PFSK-1 (cell line): ENCODE results near the gene NEB.

Experiments used
- FOXP2 ChIP-seq: optimal IDR thresholded peaks from 2 replicates; pipeline ENCODE3; 2011; ENCODE audit warnings: borderline replicate concordance, control low read depth, inconsistent platforms; ENCODE audit not compliant: insufficient read depth; ENCODE audit errors: extremely low read length, extremely low read depth
- POLR2AphosphoS5 ChIP-seq: IDR thresholded peaks from 2 replicates; pipeline ENCODE4 v1.6.1; 2012; ENCODE audit warnings: low read depth, mild to moderate bottlenecking, control low read depth, low read length, moderate library complexity
- REST ChIP-seq, 2 experiments: IDR thresholded peaks; 2 replicates each; pipeline versions ENCODE4 v1.6.1 to v1.8.0; 2011 to 2012; ENCODE audit warnings: low read depth in 2 of 2, low read length in 2 of 2, control low read depth in 1 of 2, inconsistent platforms in 1 of 2, mild to moderate bottlenecking in 1 of 2, moderate library complexity in 1 of 2; ENCODE audit not compliant: insufficient read depth in 1 of 2
- SIN3A ChIP-seq: IDR thresholded peaks from 2 replicates; pipeline ENCODE4 v1.6.1; 2012; ENCODE audit warnings: mild to moderate bottlenecking, low read length, moderate library complexity, borderline replicate concordance; ENCODE audit not compliant: insufficient read depth
- TAF1 ChIP-seq: IDR thresholded peaks from 2 replicates; pipeline ENCODE4 v1.6.1; 2012; ENCODE audit warnings: low read length, control low read depth, borderline replicate concordance; ENCODE audit not compliant: insufficient read depth

NEB gene

GRCh38 chr2:151775057-151775740 is 40.9 kb upstream of the NEB start:
- TF ChIP-seq POLR2AphosphoS5: no peak
- no peak for TF ChIP-seq FOXP2
- TF ChIP-seq SIN3A: no peak
- no peak for TF ChIP-seq TAF1
- TF ChIP-seq REST (IDR thresholded peaks at IDR 0.05; ENCODE audit: insufficient read depth in 1 of 2, low read depth in 2 of 2, low read length in 2 of 2): no peak

- TF ChIP-seq SIN3A (no peak), REST (IDR thresholded peaks at IDR 0.05; ENCODE audit: insufficient read depth in 1 of 2, low read depth in 2 of 2, low read length in 2 of 2) (no peak), TAF1 (no peak), FOXP2 (no peak), POLR2AphosphoS5 (no peak)
Measured at GRCh38 chr2:151774506-151774905, 40.2 kb upstream of the NEB start.

- no peak for TF ChIP-seq TAF1
- no peak for TF ChIP-seq POLR2AphosphoS5
- TF ChIP-seq SIN3A: no peak
- TF ChIP-seq REST (IDR thresholded peaks at IDR 0.05; ENCODE audit: insufficient read depth in 1 of 2, low read depth in 2 of 2, low read length in 2 of 2): no peak
- no peak for TF ChIP-seq FOXP2
Measured at GRCh38 chr2:151771599-151772358, 37.5 kb upstream of the NEB start.

GRCh38 chr2:151770995-151771394 is 36.7 kb upstream of the NEB start:
- TF ChIP-seq TAF1 (no peak), FOXP2 (no peak), POLR2AphosphoS5 (no peak), REST (IDR thresholded peaks at IDR 0.05; ENCODE audit: insufficient read depth in 1 of 2, low read depth in 2 of 2, low read length in 2 of 2) (no peak), SIN3A (no peak)

GRCh38 chr2:151769606-151770005 is 35.3 kb upstream of the NEB start:
- TF ChIP-seq FOXP2 (no peak), TAF1 (no peak), POLR2AphosphoS5 (no peak), SIN3A (no peak), REST (IDR thresholded peaks at IDR 0.05; ENCODE audit: insufficient read depth in 1 of 2, low read depth in 2 of 2, low read length in 2 of 2) (no peak)
